Lung microvascular endothelial cell (primary cell): ENCODE measurements around the gene GYPC. TPM values are rescaled to one million over a fixed set of nuclear protein-coding genes. Genes with fewer than 3 reads are reported as not detected.

Experiments
- DNase-seq, 2 donors: peaks; one replicate each; pipeline versions ENCODE4 v3.0.0 to v3.0.0-alpha.2; 2010; ENCODE audit warnings: low read depth in 2 of 2
- total RNA-seq: library from RNA; depleted of rRNA; stranded (reverse); fragments of >200 nt; gene quantifications from 2 replicates; pipeline ENCODE4 v1.2.1, GENCODE V29; 2014

Gene GYPC
- total RNA-seq, 1 donor from 2014 or later, result 773 TPM

DNA sequence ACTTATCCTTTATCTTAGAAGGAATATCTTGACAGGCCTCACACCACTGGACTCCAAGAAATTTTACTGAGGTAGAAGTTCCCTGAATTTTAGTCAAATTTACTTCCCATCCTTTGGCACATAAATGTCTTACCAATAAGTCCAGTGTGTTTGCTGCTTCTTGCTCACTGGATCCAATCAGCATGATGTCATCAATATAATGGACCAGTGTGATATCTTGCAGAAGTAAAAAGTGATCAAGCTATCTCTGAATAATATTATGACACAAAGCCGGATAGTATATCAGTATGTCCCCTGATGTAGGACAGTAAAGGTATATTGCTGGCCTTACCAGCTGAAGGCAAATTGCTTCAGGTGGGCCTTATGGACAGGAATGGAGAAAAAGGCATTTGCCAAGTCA lies 6.9 kb upstream of the GYPC start:
- DNase-seq, result no peak

DNA sequence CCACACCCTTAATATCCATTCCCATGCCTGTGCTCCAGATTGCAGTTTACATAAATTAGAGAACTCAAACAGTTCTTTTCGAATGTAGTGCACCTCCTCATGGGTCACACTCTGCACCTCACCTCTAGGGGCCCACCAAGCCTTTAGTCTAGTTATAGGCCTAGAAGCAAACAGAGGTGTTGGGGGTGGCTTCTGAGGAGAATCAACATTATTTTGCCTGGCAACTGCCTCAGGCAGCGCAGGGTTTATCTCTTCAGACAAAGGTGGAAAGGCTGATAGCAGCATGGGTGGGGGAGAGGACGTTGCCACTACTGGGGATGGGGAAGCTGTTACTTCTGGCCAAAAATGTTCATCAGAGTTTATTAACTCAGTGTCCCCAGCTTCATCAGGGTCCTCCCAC lies 5.0 kb upstream of the GYPC start:
- DNase-seq, result no peak

DNA sequence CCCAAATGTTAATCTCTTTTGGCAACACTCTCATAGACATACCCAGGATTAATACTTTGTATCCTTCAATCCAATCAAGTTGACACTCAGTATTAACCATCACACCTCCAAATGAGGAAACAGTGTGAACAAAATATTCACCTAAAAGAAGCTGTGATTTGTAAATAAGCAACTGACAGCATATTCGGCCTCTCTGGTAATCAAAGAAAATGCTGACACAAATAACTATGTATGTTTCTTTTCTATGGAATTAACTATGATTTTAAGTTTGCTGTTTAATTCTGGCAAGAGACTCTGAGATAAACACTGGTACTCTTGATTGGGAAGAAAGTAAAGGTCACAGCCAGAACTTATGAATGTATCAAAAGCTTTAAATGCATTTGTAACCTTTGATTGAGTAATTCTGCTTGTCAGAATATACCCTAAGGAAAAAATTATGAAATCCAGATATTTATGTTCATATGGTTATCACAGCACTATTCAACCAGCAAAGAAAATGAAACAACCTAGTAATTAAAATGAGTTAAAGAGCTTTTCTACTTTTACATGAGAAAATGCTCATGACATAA lies 3.6 kb upstream of the GYPC start:
- no peak for DNase-seq

DNA sequence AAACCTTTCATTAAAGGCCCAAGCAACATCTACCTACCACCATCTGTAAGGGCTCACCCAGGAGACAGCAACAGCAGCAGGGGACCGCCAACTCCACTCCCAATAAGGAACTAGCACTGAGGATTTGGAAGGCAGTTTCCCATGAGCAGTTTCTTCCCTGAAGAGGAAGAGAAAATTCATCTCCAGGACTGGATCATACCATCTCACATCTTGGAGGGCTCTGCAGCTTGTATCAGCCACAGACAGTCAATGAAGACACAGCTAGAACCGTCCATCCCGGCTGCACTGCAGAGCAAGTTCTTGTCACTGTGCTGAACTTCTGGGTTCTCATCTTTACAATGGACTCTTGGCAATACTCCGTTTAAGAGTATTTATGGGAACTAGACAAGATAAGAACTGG lies 2.8 kb upstream of the GYPC start:
- DNase-seq, result no peak

DNA sequence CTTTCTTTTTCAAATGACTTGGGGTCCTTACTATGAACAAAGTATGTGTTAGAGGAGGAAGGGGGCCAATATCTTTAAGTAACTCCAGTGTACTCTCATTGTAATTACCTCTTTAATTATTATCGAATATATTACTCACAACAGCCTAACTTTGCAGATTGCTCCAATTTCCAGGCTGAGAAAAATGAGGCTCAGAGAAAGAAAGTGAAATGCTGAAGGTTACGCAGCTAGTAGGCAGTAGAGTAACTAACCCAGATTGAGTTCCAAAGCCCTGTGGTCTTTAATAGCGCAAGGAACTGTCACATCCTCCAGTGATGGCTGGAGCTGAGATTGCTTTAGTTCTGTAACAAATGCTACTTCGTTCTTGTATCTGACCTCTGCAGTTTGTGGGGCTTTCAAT lies 2.2 kb upstream of the GYPC start:
- no peak for DNase-seq

DNA sequence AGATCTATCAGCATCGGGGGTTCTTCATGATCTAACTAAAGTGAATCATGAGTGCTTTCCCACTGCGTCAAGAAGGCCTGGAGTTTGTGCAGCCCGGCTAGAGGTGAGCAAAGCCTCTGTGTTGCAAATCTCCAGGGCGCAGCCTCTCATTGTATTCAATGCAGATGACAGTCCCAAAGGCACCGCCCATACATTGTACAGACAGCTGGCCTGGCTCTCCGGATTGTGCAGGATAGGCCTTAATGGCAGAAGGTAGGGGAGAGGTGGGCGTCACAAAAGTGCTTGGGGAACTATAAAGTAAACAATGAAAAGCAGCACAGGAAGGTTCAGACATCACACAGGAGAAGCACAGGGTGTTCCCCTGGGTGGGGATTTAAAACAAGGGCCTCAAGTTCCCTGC lies 907 bp upstream of the GYPC start:
- DNase-seq, result peak in 1 of 2 donors; percentile 65

DNA sequence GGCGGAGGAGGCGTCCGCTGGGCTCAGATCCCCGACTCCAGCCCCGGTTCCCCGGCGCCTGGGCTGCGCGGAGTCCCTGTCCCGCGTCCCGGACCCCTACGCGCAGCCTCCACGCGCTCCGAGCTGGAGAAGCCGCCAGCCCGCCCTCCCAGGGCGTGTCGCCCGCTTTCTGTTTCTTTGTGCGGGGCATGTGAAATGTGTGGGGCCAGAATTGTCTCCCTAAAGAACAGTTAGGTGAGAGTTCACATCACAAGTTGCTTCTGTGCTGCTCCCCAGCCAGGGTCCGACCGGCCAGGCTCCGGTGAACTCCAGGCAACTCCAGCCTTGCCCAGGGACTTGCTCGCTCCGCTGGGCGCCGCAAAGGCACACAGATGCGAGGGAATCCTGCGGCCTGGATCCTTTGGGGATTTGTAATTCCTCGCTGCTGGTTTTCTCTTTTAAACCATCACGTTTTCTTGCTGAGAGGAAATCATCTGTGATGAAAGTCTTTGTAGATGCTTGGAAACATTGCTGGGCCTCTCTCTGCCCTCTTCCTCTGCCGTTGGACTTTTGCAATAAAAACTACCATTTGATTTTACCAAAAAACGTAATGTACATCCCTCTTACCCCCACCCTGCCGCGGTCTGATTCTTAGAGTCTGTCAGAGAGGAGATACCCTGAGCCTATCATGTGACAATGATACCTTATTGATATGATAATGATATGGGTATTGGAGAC lies 631 bp downstream of the GYPC start:
- DNase-seq, result peak in 1 of 2 donors; percentile 56

DNA sequence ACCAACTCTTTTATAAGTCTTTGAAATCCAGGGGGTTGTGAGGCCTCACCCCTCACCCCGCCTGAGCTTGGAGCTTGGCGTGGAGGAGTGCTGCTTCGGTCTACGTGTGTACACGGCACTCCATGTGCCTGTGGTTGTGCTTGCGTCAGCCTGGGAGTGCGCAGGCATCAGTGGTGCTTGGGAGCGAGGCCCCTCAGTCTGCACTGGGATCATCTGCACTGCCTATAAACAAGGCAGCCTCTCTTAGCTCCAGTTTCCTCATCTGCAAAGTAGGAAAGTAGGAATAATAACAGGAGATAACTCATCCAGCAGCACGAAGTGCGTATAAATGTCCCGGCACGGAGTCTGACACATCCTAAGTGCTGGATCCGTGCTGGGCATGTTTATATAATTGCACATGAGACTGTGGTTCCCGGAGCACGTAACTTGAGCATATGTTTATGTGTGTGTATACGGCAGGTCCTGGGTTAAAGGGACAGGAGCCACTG lies 1.2 kb downstream of the GYPC start:
- peak; percentile 76 to 79 for DNase-seq

DNA sequence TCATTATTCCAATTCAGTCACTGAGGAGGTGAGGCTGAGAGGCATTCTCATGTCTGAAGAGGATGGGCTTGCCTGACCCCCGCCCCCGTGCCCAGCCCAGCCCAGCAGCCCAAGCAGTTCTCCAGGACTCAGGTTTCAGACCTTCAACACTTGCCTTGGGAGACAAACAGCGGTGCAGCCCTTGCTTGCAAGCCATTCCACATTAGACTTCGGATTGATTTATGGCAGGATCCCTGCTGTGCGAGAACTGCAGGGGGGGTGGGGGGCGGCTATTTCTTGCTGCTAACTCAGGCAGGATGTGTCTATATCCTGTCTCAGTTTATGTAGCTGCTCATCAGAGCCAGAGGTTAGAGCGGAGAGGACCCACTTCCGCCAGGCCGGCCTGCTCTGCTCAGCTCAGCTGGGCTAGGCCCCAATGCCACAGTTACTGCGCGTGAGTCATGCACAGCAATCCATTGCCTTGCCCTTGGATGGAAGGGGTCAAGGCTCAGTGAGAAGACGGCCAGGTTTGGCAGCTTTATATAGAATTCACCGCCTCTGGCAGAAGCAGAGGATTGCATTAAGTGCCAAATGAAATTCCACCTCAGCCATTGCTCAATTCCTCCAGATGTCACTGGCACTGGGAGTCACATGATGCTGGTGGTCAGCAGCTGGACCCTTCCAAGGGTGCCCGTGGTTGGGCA lies 1.8 kb downstream of the GYPC start:
- DNase-seq, result peak; percentile 88 to 94

DNA sequence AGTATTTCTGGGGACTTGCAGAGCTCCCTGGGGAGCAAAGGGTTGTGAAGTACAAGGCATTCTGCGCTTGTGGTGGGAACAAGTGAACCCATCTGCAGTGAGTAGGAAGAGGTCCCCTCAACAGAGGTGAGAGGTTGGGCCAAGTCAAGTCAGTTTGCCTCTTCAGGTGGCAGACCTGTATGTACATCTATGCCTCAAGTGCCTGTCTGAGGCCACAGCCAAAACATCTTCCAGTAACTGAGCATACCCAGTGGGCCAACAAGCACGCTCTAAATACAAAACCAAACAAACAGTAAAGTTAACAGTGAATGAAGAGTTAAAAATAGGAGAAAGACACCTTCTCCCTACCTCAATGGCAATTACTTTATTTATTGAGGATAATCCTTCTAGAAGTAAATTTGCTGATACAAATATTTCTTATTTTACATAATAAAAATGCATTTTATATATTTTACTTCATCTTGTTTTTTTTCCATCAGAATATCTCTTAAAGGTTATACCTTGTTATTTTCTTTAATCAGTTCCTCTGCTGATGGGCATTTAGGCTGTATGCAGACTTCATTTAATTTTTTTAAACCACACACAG lies 2.5 kb downstream of the GYPC start:
- DNase-seq, result no peak

DNA sequence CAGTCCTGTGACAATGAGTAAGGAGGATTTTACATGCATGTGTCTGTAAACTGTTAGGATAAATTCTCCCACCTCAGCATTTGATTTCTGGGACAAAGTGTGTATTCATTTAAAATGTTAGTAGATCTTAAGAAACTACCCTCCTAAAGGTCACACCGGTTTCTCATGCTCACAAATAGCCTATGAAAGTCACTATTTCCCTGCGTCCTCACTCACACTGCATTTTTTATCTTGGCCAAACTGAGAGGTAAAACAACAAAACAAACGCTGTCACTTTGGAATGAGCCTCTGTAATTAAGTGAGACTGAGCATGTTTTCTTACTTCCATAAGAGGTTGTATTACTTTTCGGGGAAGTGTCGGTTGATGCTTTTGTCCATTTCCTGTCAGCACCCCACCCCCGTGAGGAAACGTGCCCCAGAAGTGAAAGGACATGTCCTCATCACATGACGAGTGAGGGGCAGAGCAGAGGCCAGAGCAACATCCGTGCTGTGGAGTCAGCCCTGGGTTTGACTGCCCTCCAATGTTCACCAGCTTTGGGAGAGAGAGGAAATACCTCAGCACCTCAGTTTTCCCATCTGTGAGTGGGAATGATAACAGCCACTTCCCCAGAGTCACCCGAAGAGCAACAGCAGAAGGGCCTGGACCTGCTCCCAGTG lies 3.1 kb downstream of the GYPC start:
- peak; percentile 58 to 86 for DNase-seq

DNA sequence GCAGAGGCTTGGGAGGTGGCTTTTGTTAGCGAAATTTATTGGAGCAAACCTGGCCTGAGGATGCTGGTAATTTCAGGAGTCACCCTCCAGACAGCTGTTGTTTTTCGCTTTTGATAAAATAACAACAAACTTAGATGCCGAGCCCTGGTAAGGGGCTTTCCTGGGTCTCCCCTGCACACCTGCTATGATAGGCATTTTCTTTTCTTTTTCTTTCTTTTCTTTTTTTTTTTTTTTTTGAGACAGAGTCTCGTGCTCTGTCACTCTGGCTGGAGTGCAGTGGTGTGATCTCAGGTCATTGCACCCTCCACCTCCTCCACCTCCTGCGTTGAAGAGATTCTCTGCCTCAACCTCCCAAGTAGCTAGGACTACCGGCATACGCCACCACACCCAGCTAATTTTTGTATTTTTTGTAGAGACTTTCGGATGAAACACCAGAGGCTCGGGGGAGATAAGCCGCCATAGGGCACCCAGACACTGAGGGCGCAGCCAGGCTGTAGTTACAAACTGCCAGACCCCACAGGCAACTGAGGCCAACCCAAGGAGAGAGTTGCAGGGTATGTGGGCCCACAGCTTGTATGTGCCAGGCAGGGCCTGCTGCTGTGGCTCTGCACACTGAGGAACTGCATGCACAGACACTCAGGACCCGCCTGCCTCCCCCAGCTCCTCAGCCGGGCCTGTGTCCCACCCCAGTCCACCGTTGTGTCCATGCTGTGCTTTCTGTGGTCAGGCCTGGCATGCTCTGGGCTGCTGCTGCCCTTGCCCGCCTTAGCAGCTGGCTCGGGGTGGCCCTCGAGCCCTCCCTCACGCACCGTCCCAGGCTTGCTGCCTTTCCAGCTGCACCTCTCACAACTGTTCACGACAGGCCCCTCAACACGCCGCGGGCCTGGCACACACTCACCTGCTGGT lies 3.9 kb downstream of the GYPC start:
- DNase-seq, result no peak

DNA sequence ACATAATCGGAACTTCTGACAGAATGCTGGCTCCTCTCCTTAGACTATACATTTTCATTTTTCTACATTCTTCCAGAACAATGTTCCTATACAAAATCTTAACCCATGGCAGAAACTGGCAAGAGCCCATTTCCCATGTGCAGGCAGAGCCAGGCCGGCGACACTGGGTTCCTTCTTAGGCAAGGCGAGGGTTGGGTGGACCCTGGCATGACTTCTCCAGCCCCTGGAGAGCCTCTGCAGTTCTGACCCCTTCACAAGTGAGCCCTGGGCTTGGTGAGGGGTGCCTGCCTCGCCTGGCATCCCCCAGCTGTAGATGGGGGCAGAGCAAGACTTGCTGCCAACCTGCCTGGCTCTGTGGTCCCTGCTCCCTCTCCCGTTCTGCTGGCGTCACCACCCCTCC lies 5.0 kb downstream of the GYPC start:
- no peak for DNase-seq

DNA sequence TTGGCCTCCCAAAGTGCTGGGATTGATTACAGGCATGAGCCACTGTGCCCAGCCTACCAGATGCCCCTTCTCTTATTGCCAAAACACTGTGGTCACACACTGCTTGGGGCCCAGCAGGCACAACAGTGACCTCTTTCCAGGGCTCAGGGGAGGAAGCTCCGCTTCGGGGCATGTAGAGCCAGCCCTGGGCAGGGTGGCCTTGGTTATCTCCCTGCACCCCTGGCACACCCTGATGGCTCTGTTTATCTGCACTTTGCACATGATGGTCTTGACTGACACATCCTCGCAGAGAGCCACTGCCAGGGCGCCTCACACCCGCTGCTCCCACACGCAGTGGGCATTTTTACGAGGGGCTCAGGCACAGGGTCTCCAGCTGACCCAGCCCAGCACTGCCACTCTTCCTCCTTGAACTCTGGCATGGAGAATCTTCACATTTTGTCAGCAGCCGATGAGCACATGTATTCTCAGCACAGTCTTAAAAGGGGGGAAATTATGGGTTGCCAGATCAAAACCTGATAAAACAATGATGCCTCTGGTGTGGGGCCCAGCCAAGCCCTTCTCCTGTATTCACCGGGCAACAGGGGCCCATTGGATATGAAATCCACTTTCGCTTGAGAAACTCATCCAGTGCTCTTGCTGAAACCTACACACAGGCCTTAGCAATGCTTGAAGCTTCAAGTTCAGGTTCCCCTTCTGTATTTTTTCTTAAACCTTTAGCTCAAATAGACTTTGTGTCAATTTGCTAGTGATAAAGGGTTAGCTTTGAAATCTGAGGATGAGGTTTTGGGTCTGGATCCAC lies 5.9 kb downstream of the GYPC start:
- DNase-seq, result no peak

DNA sequence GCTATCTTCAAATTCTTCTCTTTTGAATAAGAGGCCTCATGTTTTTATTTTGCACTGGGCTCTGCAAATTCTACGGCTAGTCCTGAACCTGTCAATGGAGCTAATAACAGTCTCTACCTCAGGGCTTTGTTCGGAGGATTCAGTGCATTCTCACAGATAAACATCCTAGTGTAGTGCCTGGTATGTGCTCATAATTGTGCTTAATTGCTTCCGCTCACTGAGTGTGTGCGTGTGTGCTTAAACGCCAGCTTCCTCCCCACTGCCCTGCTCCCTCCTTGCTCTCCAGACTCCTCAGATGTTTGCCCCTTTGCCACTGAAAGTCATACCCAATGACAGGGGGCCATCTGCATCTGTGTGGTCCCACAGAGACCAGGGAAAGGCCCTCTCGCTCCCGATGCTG lies 6.7 kb downstream of the GYPC start:
- peak; percentile 16 to 35 for DNase-seq

DNA sequence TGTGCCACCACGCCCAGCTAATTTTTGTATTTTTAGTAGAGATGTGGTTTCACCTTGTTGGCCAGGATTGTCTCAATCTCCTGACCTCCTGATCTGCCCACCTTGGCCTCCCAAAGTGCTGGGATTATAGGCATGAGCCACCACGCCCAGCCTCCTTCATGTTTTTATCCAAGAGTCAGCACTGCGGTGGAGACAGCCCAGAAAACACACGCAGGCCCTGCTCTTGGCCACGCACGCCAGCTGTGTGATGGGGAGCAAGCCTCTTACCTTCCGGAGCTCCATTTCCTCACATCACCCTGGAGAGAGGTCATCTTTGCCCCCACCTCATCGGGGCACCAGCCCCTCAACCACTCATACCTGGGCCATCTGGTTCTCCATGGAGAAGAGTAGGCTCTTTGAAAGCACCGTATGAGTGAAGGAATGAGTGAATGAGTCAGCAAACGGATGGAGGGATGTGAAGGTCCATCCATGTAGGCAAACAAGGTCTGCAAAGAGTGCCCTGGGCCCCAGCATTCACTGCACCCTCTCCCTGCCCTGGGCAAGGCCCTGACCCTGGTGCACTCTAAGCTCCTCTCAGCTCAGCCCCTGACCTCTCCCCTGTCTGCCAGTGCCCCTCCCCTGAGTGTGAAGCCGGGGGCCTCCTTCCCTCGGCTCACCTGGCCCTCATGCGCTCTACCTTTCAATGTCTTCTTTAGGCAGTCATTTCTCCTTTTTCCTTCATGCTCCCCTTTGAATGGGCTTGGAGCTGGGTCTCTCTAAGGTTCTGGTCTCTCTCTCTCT lies 7.4 kb downstream of the GYPC start:
- no peak for DNase-seq

DNA sequence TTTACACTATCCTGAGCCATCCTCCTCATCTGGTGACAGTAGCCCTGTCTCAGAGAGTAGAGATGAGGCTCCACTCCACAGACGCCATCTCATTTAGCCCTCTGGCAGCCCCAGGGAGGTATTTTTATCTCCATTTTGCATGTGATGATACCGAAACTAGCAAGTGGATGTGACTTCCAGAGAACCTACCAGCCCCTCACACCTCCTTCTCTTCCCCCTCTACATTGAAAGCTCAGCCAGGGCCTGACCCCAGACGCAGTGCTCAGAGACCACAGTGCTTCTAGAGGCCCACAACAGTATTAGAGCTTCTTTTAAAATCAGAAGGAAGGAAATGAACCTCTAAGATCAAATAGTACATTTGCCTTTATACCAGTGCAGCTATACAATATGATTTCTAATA lies 8.3 kb downstream of the GYPC start:
- no peak for DNase-seq

DNA sequence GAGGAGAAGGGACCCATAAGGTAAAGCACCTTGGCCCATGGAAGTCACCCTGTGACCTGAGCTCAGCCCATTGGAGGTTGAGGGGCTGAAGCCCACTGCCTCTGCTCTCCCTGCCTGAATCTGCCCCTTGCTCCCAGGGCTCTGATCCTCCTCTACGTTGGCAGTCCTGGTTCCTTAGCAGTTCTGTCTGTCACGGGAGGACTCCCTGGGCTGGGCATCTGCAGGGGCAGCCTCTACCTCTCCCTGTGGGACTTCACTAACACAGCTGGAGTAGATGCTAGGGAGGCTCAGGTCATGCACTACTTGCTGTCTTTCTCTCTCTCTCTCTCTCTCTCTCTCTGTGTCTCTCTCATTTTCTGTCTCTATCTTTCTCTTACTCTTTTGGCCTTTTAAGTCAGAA lies 8.7 kb downstream of the GYPC start:
- no peak for DNase-seq

DNA sequence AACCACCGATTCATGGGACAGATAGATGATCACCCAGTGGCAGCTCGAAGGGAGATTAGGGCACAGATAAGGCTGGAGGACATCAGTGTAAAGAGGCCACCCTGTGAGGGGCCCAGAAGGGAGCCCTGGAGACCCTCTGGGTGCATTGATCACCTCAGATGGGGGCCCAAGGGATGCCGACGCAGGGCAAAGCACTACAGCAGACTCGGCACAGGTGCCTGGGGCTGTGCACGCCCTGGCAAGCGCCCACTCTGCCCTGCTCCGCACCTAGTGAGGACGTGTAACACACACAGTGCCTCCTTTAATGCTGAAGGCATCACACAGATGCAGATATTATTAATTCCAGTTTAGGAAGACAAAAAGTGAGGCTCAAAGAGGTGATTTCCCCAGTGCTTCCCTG lies 9.5 kb downstream of the GYPC start:
- no peak for DNase-seq
